Measurements from ENCODE around the gene ZMAT5. TPM values are rescaled to one million over a fixed set of nuclear protein-coding genes. Genes with fewer than 3 reads are reported as not detected.

The ZMAT5 gene
- total and polyA plus RNA-seq, 2 of the 13 experiments (the other 11 are each of a cell fraction or from before 2014, with no cell fraction given), result 20.7 to 27.8 TPM

DNA sequence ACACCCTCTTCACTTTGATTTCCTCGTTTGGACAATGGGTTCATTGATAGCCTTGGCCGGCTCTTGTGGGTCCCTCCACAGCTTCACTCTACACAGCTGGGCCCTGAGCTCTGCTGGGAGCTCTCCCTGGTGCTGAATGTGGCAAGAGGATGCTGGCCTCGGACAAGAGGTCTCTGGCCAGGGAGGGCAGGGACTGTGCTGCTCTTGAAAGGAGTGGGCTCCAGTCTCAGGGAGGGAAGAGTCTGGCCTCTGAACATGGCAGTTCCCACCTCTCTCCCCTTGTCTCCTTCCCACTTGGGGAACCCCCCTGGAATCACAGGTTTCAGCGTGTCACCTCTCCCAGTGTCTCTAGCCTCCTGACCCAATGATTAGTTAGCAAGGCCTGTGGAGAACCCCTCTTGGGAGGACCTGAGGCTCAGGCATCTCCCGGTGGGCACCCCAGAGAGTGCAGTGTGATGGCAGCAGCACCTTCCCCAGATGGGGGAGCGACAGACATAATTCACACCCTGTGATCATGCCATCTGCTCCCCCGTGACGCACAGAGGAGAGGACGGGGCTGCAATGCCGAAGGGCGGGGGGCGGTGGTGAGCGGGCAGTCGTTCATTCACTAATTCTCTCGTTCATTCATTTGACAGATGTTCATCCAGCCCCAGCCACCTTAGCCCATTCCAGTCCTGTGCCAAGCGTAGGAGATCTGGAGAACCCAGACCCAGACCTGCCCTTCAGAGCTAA is 49.8 kb downstream of the ZMAT5 start (continued):
- TF ChIP-seq HMGXB4 (CRISPR knock-in tag; IDR thresholded peaks at IDR 0.05; ENCODE audit: borderline replicate concordance in 1 of 2, low read depth in 1 of 2) (0 out of 4 replicates have a peak, but pooled peaks of 1 of the 2 experiments have one; percentile 32), NFRKB (IDR thresholded peaks at IDR 0.05) (no peak), ZNF713 (CRISPR knock-in tag; IDR thresholded peaks at IDR 0.05) (no peak), ZNF383 (CRISPR knock-in tag; IDR thresholded peaks at IDR 0.05; ENCODE audit: borderline replicate concordance) (no peak), MXI1 (IDR thresholded peaks at IDR 0.05; ENCODE audit: borderline replicate concordance, low read depth, low read length) (peak; percentile 48; the same call in 1 of the 3 replicates), ARNT2 (CRISPR knock-in tag; IDR thresholded peaks at IDR 0.05; ENCODE audit: low read depth) (peak; percentile 76; the same call in 1 of the 2 replicates), SMYD3 (CRISPR knock-in tag; IDR thresholded peaks at IDR 0.05) (peak; percentile 62; the same call in 1 of the 2 replicates), CCDC6 (CRISPR knock-in tag; IDR thresholded peaks at IDR 0.05) (peak; percentile 83; the same call in 1 of the 2 replicates), TEAD3 (CRISPR knock-in tag; optimal IDR thresholded peaks at IDR 0.05; ENCODE audit: borderline replicate concordance) (peak; percentile 51), ZNF891 (CRISPR knock-in tag; IDR thresholded peaks at IDR 0.05) (peak; percentile 74; the same call in 1 of the 2 replicates), ZNF296 (CRISPR knock-in tag; conservative IDR thresholded peaks at IDR 0.05) (0 out of 2 replicates have a peak, but pooled peaks have one; percentile 54), SIN3A (IDR thresholded peaks at IDR 0.05; ENCODE audit: borderline replicate concordance, low read depth, low read length) (peak; percentile 94)
- TF ChIP-seq, protein P1, sequence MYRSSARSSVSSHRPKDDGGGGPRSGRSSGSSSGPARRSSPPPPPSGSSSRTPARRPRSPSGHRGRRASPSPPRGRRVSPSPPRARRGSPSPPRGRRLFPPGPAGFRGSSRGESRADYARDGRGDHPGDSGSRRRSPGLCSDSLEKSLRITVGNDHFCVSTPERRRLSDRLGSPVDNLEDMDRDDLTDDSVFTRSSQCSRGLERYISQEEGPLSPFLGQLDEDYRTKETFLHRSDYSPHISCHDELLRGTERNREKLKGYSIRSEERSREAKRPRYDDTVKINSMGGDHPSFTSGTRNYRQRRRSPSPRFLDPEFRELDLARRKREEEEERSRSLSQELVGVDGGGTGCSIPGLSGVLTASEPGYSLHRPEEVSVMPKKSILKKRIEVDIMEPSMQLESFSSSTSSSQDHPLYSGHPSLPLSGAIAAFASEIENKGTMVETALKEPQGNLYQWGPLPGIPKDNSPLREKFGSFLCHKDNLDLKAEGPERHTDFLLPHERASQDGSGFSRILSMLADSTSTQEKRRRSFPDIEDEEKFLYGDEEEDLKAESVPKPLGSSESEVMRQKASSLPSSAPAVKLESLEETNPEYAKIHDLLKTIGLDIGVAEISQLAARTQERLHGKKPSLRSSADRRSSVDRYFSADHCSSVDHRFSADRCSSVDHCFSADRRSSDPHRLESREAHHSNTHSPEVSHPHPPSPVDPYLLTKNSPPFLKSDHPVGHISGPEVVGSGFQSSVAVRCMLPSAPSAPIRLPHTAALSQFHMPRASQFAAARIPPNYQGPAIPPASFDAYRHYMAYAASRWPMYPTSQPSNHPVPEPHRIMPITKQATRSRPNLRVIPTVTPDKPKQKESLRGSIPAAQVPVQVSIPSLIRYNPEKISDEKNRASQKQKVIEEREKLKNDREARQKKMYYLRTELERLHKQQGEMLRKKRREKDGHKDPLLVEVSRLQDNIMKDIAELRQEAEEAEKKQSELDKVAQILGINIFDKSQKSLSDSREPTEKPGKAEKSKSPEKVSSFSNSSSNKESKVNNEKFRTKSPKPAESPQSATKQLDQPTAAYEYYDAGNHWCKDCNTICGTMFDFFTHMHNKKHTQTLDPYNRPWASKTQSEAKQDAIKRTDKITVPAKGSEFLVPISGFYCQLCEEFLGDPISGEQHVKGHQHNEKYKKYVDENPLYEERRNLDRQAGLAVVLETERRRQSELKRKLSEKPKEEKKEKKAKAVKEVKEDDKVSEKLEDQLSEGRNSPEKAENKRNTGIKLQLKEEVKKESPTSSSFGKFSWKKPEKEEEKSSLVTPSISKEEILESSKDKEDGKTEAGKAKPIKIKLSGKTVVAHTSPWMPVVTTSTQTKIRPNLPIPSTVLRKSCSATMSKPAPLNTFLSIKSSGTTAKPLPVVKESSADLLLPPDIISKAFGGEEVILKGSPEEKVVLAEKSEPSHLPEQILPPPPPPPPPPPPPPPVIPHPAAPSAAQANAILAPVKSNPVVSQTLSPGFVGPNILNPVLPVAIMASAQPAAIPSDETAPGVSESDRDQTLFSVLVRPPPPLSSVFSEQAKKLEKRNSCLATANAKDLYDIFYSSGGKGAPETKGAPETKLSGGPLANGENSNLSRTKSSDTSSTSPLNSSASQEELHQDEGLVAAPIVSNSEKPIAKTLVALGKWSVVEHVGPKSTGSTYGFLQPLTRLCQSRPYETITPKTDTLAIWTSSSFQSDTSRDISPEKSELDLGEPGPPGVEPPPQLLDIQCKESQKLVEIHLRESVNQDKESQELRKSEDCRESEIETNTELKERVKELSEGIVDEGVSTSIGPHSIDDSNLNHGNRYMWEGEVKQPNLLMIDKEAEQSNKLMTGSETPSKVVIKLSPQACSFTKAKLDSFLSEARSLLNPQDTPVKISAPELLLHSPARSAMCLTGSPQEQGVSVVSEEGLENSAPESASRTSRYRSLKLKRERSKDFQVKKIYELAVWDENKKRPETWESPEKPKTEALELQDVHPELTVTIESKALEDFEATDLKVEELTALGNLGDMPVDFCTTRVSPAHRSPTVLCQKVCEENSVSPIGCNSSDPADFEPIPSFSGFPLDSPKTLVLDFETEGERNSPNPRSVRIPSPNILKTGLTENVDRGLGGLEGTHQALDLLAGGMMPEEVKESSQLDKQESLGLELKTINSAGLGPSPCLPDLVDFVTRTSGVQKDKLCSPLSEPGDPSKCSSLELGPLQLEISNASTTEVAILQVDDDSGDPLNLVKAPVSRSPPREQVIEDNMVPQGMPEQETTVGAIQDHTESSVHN (CRISPR knock-in tag; IDR thresholded peaks at IDR 0.05), result no peak; the same call in 1 of the 2 replicates
- TF ChIP-seq, protein P2, sequence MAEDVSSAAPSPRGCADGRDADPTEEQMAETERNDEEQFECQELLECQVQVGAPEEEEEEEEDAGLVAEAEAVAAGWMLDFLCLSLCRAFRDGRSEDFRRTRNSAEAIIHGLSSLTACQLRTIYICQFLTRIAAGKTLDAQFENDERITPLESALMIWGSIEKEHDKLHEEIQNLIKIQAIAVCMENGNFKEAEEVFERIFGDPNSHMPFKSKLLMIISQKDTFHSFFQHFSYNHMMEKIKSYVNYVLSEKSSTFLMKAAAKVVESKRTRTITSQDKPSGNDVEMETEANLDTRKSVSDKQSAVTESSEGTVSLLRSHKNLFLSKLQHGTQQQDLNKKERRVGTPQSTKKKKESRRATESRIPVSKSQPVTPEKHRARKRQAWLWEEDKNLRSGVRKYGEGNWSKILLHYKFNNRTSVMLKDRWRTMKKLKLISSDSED (CRISPR knock-in tag; IDR thresholded peaks at IDR 0.05), result no peak
